ENCODE data around the gene NCL. TPM values are rescaled to one million over a fixed set of nuclear protein-coding genes. Genes with fewer than 3 reads are reported as not detected.

Gene NCL
- polyA plus RNA-seq, 1 of the 3 experiments (the other 2 are of a cell fraction): 256 TPM

- TF ChIP-seq, protein P1, sequence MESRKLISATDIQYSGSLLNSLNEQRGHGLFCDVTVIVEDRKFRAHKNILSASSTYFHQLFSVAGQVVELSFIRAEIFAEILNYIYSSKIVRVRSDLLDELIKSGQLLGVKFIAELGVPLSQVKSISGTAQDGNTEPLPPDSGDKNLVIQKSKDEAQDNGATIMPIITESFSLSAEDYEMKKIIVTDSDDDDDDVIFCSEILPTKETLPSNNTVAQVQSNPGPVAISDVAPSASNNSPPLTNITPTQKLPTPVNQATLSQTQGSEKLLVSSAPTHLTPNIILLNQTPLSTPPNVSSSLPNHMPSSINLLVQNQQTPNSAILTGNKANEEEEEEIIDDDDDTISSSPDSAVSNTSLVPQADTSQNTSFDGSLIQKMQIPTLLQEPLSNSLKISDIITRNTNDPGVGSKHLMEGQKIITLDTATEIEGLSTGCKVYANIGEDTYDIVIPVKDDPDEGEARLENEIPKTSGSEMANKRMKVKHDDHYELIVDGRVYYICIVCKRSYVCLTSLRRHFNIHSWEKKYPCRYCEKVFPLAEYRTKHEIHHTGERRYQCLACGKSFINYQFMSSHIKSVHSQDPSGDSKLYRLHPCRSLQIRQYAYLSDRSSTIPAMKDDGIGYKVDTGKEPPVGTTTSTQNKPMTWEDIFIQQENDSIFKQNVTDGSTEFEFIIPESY (IDR thresholded peaks at IDR 0.05; ENCODE audit: borderline replicate concordance, low read depth): no peak
- TF ChIP-seq RCOR1 (IDR thresholded peaks at IDR 0.05; ENCODE audit: low read length) (no peak), RAD21 (IDR thresholded peaks at IDR 0.05; ENCODE audit: low read length) (no peak), MEF2A (IDR thresholded peaks at IDR 0.05; ENCODE audit: borderline replicate concordance, low read depth) (no peak), JUND (IDR thresholded peaks at IDR 0.05) (no peak), TEAD4 (IDR thresholded peaks at IDR 0.05; ENCODE audit: borderline replicate concordance, insufficient read depth) (no peak), EP300 (IDR thresholded peaks at IDR 0.05; ENCODE audit: borderline replicate concordance in 1 of 2, low read depth in 1 of 2, low read length in 1 of 2) (no peak), YY1 (IDR thresholded peaks at IDR 0.05; ENCODE audit: low read depth) (no peak)
Observed at GRCh38 chr2:231494669-231495068, 30.4 kb upstream of the NCL start (continued).

DNA sequence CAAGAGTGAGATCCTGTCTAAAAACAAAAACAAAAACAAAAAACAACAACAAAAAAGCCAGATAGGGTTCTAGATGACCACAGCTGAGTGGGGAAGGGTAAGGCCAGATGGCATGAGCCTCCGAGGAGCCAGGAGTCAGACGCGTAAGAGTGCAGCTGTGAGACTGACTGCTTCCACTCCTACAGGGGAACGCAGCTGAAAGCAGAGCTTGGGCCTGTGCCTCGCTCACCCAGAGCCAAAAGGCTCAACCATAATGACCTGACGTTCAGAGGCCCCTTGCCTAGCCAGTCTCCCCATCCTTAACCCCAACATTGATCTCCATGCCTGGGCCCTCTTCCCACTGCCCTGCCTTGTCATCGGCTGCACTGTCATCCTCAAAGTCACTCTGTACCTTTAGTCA lies 26.5 kb upstream of the NCL start:
- Histone ChIP-seq H3K4me1 (ENCODE audit: control insufficient read depth in 1 of 2, insufficient read depth in 2 of 2, low read depth in 1 of 2, low read length in 1 of 2) (no peaks in the 10 kb centered on the region), H3K36me3 (replicated peaks in 1 of 2; ENCODE audit: control insufficient read depth in 1 of 2, insufficient read depth in 2 of 2, low read length in 1 of 2) (no peaks in the 10 kb centered on the region), H3K9me2 (no peaks in the 10 kb centered on the region), H4K20me1 (ENCODE audit: insufficient read depth) (no peaks in the 10 kb centered on the region), H2AFZ (ENCODE audit: low read depth) (no peak overlapping the region), H3K9me3 (no peaks in the 10 kb centered on the region), H3F3A (replicated peaks; ENCODE audit: insufficient read depth) (no peaks in the 10 kb centered on the region), H3K27ac (ENCODE audit: low read depth in 2 of 2, low read length in 1 of 2) (no peak overlapping the region), H3K4me2 (no peak overlapping the region), H3K9ac (no peak overlapping the region), H3K27me3 (ENCODE audit: insufficient read depth) (no peaks in the 10 kb centered on the region), H3K4me3 (ENCODE audit: low read depth in 2 of 2, low read length in 1 of 2) (no peak overlapping the region), H3K79me2 (ENCODE audit: insufficient read depth) (no peaks in the 10 kb centered on the region)
- WGBS (ENCODE audit: low lambda C conversion rate): 86% methylated on average over 6 of the region's 7 CpGs
- TF ChIP-seq TEAD4 (IDR thresholded peaks at IDR 0.05; ENCODE audit: borderline replicate concordance, insufficient read depth) (no peak), IRF3 (IDR thresholded peaks at IDR 0.05; ENCODE audit: low read depth, low read length) (no peak), FOXM1 (IDR thresholded peaks at IDR 0.05; ENCODE audit: low read depth) (no peak), FOXJ3 (CRISPR knock-in tag; IDR thresholded peaks at IDR 0.05) (no peak)
- no peak for DNase-seq
- ChIA-PET POLR2A (no interaction called here), CTCF (interaction anchor here (1.4 to 2.2 kb wide), 2 partner anchors 9 to 67 kb away, joined by 3 to 8 read pairs; no protein-coding TSS in a partner anchor)

GRCh38 chr2:231489990-231490389 lies 25.7 kb upstream of the NCL start:
- H3K36me3 ChIP-seq (replicated peaks in 1 of 2; ENCODE audit: control insufficient read depth in 1 of 2, insufficient read depth in 2 of 2, low read length in 1 of 2): no peaks in the 10 kb centered on the region
- no peaks in the 10 kb centered on the region for H3K79me2 ChIP-seq (ENCODE audit: insufficient read depth)
- H4K20me1 ChIP-seq (ENCODE audit: insufficient read depth): no peaks in the 10 kb centered on the region
- H3K4me2 ChIP-seq: no peak overlapping the region
- H3K27ac ChIP-seq (ENCODE audit: low read depth in 2 of 2, low read length in 1 of 2): no peak overlapping the region
- H3K9me2 ChIP-seq: no peaks in the 10 kb centered on the region
- no peak overlapping the region for H2AFZ ChIP-seq (ENCODE audit: low read depth)
- TF ChIP-seq, protein P2, sequence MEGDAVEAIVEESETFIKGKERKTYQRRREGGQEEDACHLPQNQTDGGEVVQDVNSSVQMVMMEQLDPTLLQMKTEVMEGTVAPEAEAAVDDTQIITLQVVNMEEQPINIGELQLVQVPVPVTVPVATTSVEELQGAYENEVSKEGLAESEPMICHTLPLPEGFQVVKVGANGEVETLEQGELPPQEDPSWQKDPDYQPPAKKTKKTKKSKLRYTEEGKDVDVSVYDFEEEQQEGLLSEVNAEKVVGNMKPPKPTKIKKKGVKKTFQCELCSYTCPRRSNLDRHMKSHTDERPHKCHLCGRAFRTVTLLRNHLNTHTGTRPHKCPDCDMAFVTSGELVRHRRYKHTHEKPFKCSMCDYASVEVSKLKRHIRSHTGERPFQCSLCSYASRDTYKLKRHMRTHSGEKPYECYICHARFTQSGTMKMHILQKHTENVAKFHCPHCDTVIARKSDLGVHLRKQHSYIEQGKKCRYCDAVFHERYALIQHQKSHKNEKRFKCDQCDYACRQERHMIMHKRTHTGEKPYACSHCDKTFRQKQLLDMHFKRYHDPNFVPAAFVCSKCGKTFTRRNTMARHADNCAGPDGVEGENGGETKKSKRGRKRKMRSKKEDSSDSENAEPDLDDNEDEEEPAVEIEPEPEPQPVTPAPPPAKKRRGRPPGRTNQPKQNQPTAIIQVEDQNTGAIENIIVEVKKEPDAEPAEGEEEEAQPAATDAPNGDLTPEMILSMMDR (IDR thresholded peaks at IDR 0.05): peak; percentile 27; the same call in 1 of the 2 replicates
- TF ChIP-seq CHD2 (IDR thresholded peaks at IDR 0.05; ENCODE audit: low read length, partially characterized antibody): no peak
- ChIA-PET POLR2A (no interaction called here), CTCF (interaction anchor here (1.4 to 2.2 kb wide), 3 partner anchors 8 to 68 kb away, joined by 3 to 8 read pairs (median 6); no protein-coding TSS in a partner anchor)
- DNase-seq: no peak
- no peak overlapping the region for H3K9ac ChIP-seq
- 90% methylated on average over 14 of the region's 14 CpGs for WGBS (ENCODE audit: low lambda C conversion rate)
- no peak overlapping the region for H3K4me3 ChIP-seq (ENCODE audit: low read depth in 2 of 2, low read length in 1 of 2)
- H3K9me3 ChIP-seq: no peaks in the 10 kb centered on the region
- H3F3A ChIP-seq (replicated peaks; ENCODE audit: insufficient read depth): no peaks in the 10 kb centered on the region
- H3K4me1 ChIP-seq (ENCODE audit: control insufficient read depth in 1 of 2, insufficient read depth in 2 of 2, low read depth in 1 of 2, low read length in 1 of 2): no peaks in the 10 kb centered on the region
- H3K27me3 ChIP-seq (ENCODE audit: insufficient read depth): no peaks in the 10 kb centered on the region
